HG02973 (cell line): ENCODE data around the gene GPC6.

Experiments
- ATAC-seq: cut with Tn5 transposase; IDR thresholded peaks from one replicate; pipeline ENCODE4 v1.9.1; 2021; ENCODE audit warnings: moderate library complexity; ENCODE audit not compliant: unreplicated experiment

The GPC6 gene

GRCh38 chr13:93811738-93812112 is 585.1 kb downstream of the GPC6 start:
- no peak for ATAC-seq

- no peak for ATAC-seq
Measured at GRCh38 chr13:93814658-93815057, 588.1 kb downstream of the GPC6 start.

GRCh38 chr13:93818345-93818744 is 591.7 kb downstream of the GPC6 start:
- ATAC-seq, result no peak

- ATAC-seq, result no peak
Measured at GRCh38 chr13:93819331-93819890, 592.8 kb downstream of the GPC6 start.

- ATAC-seq, result no peak
Measured at GRCh38 chr13:93824286-93824685, 597.7 kb downstream of the GPC6 start.

GRCh38 chr13:93834051-93834450 is 607.4 kb downstream of the GPC6 start:
- ATAC-seq, result no peak

GRCh38 chr13:93843082-93843481 is 616.5 kb downstream of the GPC6 start:
- ATAC-seq, result no peak

GRCh38 chr13:93847162-93847561 is 620.6 kb downstream of the GPC6 start:
- no peak for ATAC-seq

GRCh38 chr13:93848247-93848646 is 621.6 kb downstream of the GPC6 start:
- no peak for ATAC-seq

- ATAC-seq, result no peak
Measured at GRCh38 chr13:93851236-93851635, 624.6 kb downstream of the GPC6 start.

GRCh38 chr13:93853912-93854311 is 627.3 kb downstream of the GPC6 start:
- no peak for ATAC-seq

GRCh38 chr13:93857126-93857525 is 630.5 kb downstream of the GPC6 start:
- ATAC-seq, result no peak

GRCh38 chr13:93859716-93860115 is 633.1 kb downstream of the GPC6 start:
- no peak for ATAC-seq

- ATAC-seq, result no peak
Measured at GRCh38 chr13:93861818-93862217, 635.2 kb downstream of the GPC6 start.

- ATAC-seq, result no peak
Measured at GRCh38 chr13:93862259-93862658, 635.7 kb downstream of the GPC6 start.

GRCh38 chr13:93865235-93865634 is 638.6 kb downstream of the GPC6 start:
- no peak for ATAC-seq

GRCh38 chr13:93867481-93867880 is 640.9 kb downstream of the GPC6 start:
- ATAC-seq, result no peak

GRCh38 chr13:93872376-93872775 is 645.8 kb downstream of the GPC6 start:
- ATAC-seq, result no peak

GRCh38 chr13:93872786-93873347 is 646.3 kb downstream of the GPC6 start:
- ATAC-seq, result no peak

GRCh38 chr13:93875547-93875946 is 648.9 kb downstream of the GPC6 start:
- no peak for ATAC-seq

- no peak for ATAC-seq
Measured at GRCh38 chr13:93876236-93876635, 649.6 kb downstream of the GPC6 start.

GRCh38 chr13:93878675-93879074 is 652.1 kb downstream of the GPC6 start:
- no peak for ATAC-seq

- ATAC-seq, result no peak
Measured at GRCh38 chr13:93881411-93881810, 654.8 kb downstream of the GPC6 start.
